Measurements from ENCODE around the gene IGF2BP3. TPM values are rescaled to one million over a fixed set of nuclear protein-coding genes. Genes with fewer than 3 reads are reported as not detected.

Gene IGF2BP3
- total and polyA plus RNA-seq, 4 donors = 0.18 to 60.2 (median 1.5) TPM

GRCh38 chr7:23471106-23471859, 992 bp upstream of the IGF2BP3 start:
- Histone ChIP-seq H3K4me3 (no peak overlapping the region), H3K9ac (ENCODE audit: insufficient read depth in 1 of 2, low read length in 2 of 2) (peak overlapping the region; percentile 48 to 94), H3K27me3 (ENCODE audit: control insufficient read depth in 3 of 3, insufficient read depth in 3 of 3, low read length in 2 of 3) (peaks cover 0 to 17% (median 0%) of the 10 kb centered on the region in 3 donors), H3K9me3 (ENCODE audit: control insufficient read depth in 4 of 4, insufficient read depth in 3 of 4, low read length in 3 of 4) (peaks cover 0 to 10% (median 0%) of the 10 kb centered on the region in 4 donors), H3K27ac (ENCODE audit: low read depth in 1 of 2, low read length in 1 of 2) (no peak overlapping the region), H3K4me1 (ENCODE audit: control insufficient read depth in 5 of 5, insufficient read depth in 5 of 5, low read length in 5 of 5) (peaks cover 3 to 42% (median 16%) of the 10 kb centered on the region in 5 donors), H3K36me3 (ENCODE audit: control insufficient read depth in 4 of 4, insufficient read depth in 4 of 4, low read length in 4 of 4) (peaks cover 0 to 10% (median 0%) of the 10 kb centered on the region in 4 donors)
- 8 to 10% methylated on average over 28 to 44 of the region's 44 CpGs for WGBS, 2 donors
- TF ChIP-seq, protein P1, sequence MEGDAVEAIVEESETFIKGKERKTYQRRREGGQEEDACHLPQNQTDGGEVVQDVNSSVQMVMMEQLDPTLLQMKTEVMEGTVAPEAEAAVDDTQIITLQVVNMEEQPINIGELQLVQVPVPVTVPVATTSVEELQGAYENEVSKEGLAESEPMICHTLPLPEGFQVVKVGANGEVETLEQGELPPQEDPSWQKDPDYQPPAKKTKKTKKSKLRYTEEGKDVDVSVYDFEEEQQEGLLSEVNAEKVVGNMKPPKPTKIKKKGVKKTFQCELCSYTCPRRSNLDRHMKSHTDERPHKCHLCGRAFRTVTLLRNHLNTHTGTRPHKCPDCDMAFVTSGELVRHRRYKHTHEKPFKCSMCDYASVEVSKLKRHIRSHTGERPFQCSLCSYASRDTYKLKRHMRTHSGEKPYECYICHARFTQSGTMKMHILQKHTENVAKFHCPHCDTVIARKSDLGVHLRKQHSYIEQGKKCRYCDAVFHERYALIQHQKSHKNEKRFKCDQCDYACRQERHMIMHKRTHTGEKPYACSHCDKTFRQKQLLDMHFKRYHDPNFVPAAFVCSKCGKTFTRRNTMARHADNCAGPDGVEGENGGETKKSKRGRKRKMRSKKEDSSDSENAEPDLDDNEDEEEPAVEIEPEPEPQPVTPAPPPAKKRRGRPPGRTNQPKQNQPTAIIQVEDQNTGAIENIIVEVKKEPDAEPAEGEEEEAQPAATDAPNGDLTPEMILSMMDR (IDR thresholded peaks at IDR 0.05; ENCODE audit: control extremely low read depth, extremely low read depth) = no peak
- DNase-seq (peak; percentile 94 to 96 (median 94)), ATAC-seq (ENCODE audit: insufficient read depth, low FRiP score) (no peak)

DNA sequence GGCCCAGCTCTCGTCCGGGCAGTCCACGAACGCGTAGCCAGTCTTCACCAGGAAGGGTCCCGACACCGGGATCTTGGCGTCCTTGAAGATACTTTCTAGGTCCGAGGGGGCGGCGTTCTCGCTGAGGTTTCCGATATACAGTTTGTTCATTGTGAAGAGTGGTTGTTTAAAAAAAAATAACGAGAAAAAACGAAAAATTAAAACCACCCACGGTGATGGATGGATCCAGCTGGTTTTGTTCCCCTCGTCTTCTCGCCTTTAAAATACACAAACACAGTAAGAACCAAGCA, 385 bp downstream of the IGF2BP3 start:
- H3K9me3 ChIP-seq (ENCODE audit: control insufficient read depth in 4 of 4, insufficient read depth in 3 of 4, low read length in 3 of 4) = peaks cover 0 to 13% (median 0%) of the 10 kb centered on the region in 4 donors
- WGBS, 2 donors = 1 to 4% methylated on average over 18 of the region's 18 CpGs
- DNase-seq (peak in 1 of 3 donors; percentile 47), ATAC-seq (ENCODE audit: insufficient read depth, low FRiP score) (no peak)
- peaks cover 0 to 10% (median 0%) of the 10 kb centered on the region in 4 donors for H3K36me3 ChIP-seq (ENCODE audit: control insufficient read depth in 4 of 4, insufficient read depth in 4 of 4, low read length in 4 of 4)
- H3K9ac ChIP-seq (ENCODE audit: insufficient read depth in 1 of 2, low read length in 2 of 2) = peak overlapping the region; percentile 47 to 92
- H3K27ac ChIP-seq (ENCODE audit: low read depth in 1 of 2, low read length in 1 of 2) = no peak overlapping the region
- peaks cover 3 to 44% (median 24%) of the 10 kb centered on the region in 5 donors for H3K4me1 ChIP-seq (ENCODE audit: control insufficient read depth in 5 of 5, insufficient read depth in 5 of 5, low read length in 5 of 5)
- no peak overlapping the region for H3K4me3 ChIP-seq
- peaks cover 0 to 17% (median 0%) of the 10 kb centered on the region in 3 donors for H3K27me3 ChIP-seq (ENCODE audit: control insufficient read depth in 3 of 3, insufficient read depth in 3 of 3, low read length in 2 of 3)
- TF ChIP-seq, protein P1 (IDR thresholded peaks at IDR 0.05; ENCODE audit: control extremely low read depth, extremely low read depth) = no peak

DNA sequence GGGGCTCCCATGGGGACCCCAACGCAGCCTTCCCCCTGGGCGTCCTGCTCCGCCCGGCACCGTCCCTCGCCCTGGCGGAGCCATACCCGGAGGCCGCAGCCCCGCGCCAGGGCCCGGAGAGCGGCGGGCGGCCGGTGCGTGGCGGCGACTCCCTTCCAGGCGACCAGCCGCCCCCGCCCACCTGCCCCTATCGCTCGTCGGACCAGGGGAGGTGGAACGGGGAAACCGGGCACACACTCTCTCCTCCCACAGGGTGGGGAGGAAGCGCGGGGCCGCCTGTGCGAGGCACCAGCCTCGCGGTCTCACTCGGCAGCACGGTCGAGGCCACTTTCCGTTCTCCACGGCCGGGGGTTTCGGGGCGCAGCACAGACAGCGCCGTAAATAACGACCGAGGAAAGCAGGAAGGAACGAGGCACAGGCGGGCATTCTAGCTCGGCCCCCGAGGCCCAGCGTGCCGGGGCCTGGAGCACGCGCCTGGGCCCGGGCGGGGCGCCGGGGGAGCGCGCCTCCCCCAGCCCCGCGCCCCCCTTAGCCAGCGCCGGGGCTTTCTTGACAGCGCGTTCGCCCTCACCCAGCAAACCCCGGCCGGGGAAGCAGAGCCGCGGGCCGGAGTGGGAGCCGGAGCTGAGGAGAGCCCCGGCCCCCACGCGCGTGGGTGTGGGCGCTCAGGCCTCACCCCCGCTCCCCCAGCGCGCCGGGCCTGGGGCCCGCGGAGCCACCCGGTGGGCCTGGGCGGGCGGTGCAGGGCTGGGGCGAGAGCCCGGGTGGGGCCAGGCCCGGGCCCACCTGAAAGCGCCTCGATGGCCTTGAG, 936 bp downstream of the IGF2BP3 start:
- peaks cover 3 to 47% (median 24%) of the 10 kb centered on the region in 5 donors for H3K4me1 ChIP-seq (ENCODE audit: control insufficient read depth in 5 of 5, insufficient read depth in 5 of 5, low read length in 5 of 5)
- H3K36me3 ChIP-seq (ENCODE audit: control insufficient read depth in 4 of 4, insufficient read depth in 4 of 4, low read length in 4 of 4) = peaks cover 0 to 10% (median 0%) of the 10 kb centered on the region in 4 donors
- H3K9me3 ChIP-seq (ENCODE audit: control insufficient read depth in 4 of 4, insufficient read depth in 3 of 4, low read length in 3 of 4) = peaks cover 0 to 9% (median 0%) of the 10 kb centered on the region in 4 donors
- TF ChIP-seq, protein P1 (IDR thresholded peaks at IDR 0.05; ENCODE audit: control extremely low read depth, extremely low read depth) = no peak
- H3K27me3 ChIP-seq (ENCODE audit: control insufficient read depth in 3 of 3, insufficient read depth in 3 of 3, low read length in 2 of 3) = peaks cover 0 to 17% (median 0%) of the 10 kb centered on the region in 3 donors
- WGBS, 2 donors = 0 to 1% methylated on average over 50 to 91 of the region's 91 CpGs
- peak overlapping the region; percentile 69 to 99 for H3K9ac ChIP-seq (ENCODE audit: insufficient read depth in 1 of 2, low read length in 2 of 2)
- H3K4me3 ChIP-seq = no peak overlapping the region
- ATAC-seq (ENCODE audit: insufficient read depth, low FRiP score) = peak; percentile 15
- peak; percentile 44 to 51 (median 47) for DNase-seq
- H3K27ac ChIP-seq (ENCODE audit: low read depth in 1 of 2, low read length in 1 of 2) = no peak overlapping the region

Measured in lung (tissue), 12 donors.